H1 (cell line): ENCODE data around the gene MTO1. TPM values are rescaled to one million over a fixed set of nuclear protein-coding genes. Genes with fewer than 3 reads are reported as not detected.

Experiments used
- NRF1 ChIP-seq: IDR thresholded peaks from 2 replicates; pipeline ENCODE4 v1.6.1; 2011; ENCODE audit warnings: mild to moderate bottlenecking, low read depth, low read length, improper control_type of control experiment
- POLR2AphosphoS5 ChIP-seq: IDR thresholded peaks from 2 replicates; pipeline ENCODE4 v1.6.1; 2011; ENCODE audit warnings: low read depth, low read length
- SIN3A ChIP-seq, 2 experiments: IDR thresholded peaks in 1 of 2; conservative IDR thresholded peaks in 1 of 2; 2 replicates each; pipeline ENCODE4 v1.6.1; 2011 to 2012; ENCODE audit warnings: low read length in 2 of 2, improper control_type of control experiment in 1 of 2, low read depth in 1 of 2, mild to moderate bottlenecking in 1 of 2
- TAF7 ChIP-seq: optimal IDR thresholded peaks from 2 replicates; pipeline ENCODE3; 2011; ENCODE audit warnings: low read depth, mild to moderate bottlenecking, inconsistent platforms, low read length, moderate library complexity, borderline replicate concordance
- USF2 ChIP-seq: IDR thresholded peaks from 2 replicates; pipeline ENCODE4 v1.6.1; 2011; ENCODE audit warnings: low read length, improper control_type of control experiment
- polyA plus RNA-seq, 7 experiments: library from polyadenylated mRNA; depleted of rRNA in 3 of 7; stranded (reverse) in 5 of 7; unstranded in 2 of 7; fragments of >200 nt in 5 of 7; fragments of 200-250 nt in 2 of 7; gene quantifications; 1 replicate in 5 of 7; 2 replicates in 1 of 7; 4 replicates in 1 of 7; pipeline versions ENCODE4 v1.2.1 to v1.2.3, GENCODE V29; 2011 to 2013; ENCODE audit warnings: missing spikeins in 2 of 7, mixed read lengths in 2 of 7
- total RNA-seq: library from RNA; stranded (reverse); fragmentation: NEBNext Ultra II Directional; extraction: Animal tissue kit (Norgen Biotek cat#: 25700); gene quantifications from 2 replicates; pipeline ENCODE4 v1.2.1, GENCODE V29; 2021
- TF ChIP-seq, protein P1 (sequence below): fragments of 300-600 bp; sonication (generic); IDR thresholded peaks from 2 replicates; pipeline ENCODE4 v1.7.1; 2012; ENCODE audit warnings: low read length, moderate library complexity, mild to moderate bottlenecking, inconsistent platforms; ENCODE audit not compliant: insufficient replicate concordance

Gene MTO1
- total and polyA plus RNA-seq, 2 of the 8 experiments (the other 6 are each of a cell fraction or from before 2014, with no cell fraction given): 20.9 to 31.6 TPM

- TF ChIP-seq, protein P1, sequence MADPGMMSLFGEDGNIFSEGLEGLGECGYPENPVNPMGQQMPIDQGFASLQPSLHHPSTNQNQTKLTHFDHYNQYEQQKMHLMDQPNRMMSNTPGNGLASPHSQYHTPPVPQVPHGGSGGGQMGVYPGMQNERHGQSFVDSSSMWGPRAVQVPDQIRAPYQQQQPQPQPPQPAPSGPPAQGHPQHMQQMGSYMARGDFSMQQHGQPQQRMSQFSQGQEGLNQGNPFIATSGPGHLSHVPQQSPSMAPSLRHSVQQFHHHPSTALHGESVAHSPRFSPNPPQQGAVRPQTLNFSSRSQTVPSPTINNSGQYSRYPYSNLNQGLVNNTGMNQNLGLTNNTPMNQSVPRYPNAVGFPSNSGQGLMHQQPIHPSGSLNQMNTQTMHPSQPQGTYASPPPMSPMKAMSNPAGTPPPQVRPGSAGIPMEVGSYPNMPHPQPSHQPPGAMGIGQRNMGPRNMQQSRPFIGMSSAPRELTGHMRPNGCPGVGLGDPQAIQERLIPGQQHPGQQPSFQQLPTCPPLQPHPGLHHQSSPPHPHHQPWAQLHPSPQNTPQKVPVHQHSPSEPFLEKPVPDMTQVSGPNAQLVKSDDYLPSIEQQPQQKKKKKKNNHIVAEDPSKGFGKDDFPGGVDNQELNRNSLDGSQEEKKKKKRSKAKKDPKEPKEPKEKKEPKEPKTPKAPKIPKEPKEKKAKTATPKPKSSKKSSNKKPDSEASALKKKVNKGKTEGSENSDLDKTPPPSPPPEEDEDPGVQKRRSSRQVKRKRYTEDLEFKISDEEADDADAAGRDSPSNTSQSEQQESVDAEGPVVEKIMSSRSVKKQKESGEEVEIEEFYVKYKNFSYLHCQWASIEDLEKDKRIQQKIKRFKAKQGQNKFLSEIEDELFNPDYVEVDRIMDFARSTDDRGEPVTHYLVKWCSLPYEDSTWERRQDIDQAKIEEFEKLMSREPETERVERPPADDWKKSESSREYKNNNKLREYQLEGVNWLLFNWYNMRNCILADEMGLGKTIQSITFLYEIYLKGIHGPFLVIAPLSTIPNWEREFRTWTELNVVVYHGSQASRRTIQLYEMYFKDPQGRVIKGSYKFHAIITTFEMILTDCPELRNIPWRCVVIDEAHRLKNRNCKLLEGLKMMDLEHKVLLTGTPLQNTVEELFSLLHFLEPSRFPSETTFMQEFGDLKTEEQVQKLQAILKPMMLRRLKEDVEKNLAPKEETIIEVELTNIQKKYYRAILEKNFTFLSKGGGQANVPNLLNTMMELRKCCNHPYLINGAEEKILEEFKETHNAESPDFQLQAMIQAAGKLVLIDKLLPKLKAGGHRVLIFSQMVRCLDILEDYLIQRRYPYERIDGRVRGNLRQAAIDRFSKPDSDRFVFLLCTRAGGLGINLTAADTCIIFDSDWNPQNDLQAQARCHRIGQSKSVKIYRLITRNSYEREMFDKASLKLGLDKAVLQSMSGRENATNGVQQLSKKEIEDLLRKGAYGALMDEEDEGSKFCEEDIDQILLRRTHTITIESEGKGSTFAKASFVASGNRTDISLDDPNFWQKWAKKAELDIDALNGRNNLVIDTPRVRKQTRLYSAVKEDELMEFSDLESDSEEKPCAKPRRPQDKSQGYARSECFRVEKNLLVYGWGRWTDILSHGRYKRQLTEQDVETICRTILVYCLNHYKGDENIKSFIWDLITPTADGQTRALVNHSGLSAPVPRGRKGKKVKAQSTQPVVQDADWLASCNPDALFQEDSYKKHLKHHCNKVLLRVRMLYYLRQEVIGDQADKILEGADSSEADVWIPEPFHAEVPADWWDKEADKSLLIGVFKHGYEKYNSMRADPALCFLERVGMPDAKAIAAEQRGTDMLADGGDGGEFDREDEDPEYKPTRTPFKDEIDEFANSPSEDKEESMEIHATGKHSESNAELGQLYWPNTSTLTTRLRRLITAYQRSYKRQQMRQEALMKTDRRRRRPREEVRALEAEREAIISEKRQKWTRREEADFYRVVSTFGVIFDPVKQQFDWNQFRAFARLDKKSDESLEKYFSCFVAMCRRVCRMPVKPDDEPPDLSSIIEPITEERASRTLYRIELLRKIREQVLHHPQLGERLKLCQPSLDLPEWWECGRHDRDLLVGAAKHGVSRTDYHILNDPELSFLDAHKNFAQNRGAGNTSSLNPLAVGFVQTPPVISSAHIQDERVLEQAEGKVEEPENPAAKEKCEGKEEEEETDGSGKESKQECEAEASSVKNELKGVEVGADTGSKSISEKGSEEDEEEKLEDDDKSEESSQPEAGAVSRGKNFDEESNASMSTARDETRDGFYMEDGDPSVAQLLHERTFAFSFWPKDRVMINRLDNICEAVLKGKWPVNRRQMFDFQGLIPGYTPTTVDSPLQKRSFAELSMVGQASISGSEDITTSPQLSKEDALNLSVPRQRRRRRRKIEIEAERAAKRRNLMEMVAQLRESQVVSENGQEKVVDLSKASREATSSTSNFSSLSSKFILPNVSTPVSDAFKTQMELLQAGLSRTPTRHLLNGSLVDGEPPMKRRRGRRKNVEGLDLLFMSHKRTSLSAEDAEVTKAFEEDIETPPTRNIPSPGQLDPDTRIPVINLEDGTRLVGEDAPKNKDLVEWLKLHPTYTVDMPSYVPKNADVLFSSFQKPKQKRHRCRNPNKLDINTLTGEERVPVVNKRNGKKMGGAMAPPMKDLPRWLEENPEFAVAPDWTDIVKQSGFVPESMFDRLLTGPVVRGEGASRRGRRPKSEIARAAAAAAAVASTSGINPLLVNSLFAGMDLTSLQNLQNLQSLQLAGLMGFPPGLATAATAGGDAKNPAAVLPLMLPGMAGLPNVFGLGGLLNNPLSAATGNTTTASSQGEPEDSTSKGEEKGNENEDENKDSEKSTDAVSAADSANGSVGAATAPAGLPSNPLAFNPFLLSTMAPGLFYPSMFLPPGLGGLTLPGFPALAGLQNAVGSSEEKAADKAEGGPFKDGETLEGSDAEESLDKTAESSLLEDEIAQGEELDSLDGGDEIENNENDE: peak; percentile 5
- 0 out of 4 replicates have a peak, but pooled peaks of 1 of the 2 experiments have one; percentile 47 for TF ChIP-seq SIN3A (conservative IDR thresholded peaks at IDR 0.05 in 1 of 2, IDR thresholded peaks at IDR 0.05 in 1 of 2; ENCODE audit: low read depth in 1 of 2, low read length in 2 of 2)
- TF ChIP-seq TAF7: peak; percentile 74
- peak; percentile 18; the same call in 1 of the 2 replicates for TF ChIP-seq NRF1
- TF ChIP-seq POLR2AphosphoS5: peak; percentile 97; the same call in 1 of the 2 replicates
- TF ChIP-seq USF2: peak; percentile 40; the same call in 1 of the 2 replicates
Observed at GRCh38 chr6:73516514-73517489, 55.3 kb downstream of the MTO1 start (continued).
